Activated CD4-positive, alpha-beta T cell treated with anti-CD3 and anti-CD28 coated beads for 4 hours (primary cell): ENCODE data around the gene MELK.

ENCODE experiments used
- DNase-seq, 2 donors: peaks; one replicate each; pipeline ENCODE4 v3.0.0-alpha.2; 2020

Gene MELK

GRCh38 chr9:36584620-36585460 lies 12.1 kb downstream of the MELK start:
- no peak for DNase-seq

GRCh38 chr9:36590231-36590630 lies 17.5 kb downstream of the MELK start:
- DNase-seq = no peak

- no peak for DNase-seq
These were observed 20.3 kb downstream of the MELK start for GRCh38 chr9:36592801-36593583.

GRCh38 chr9:36594213-36594612 lies 21.5 kb downstream of the MELK start:
- DNase-seq = no peak

- no peak for DNase-seq
These were observed 24.9 kb downstream of the MELK start for GRCh38 chr9:36597412-36598178.

- no peak for DNase-seq
These were observed 25.6 kb downstream of the MELK start for GRCh38 chr9:36598273-36598672.

- DNase-seq = no peak
These were observed 30.3 kb downstream of the MELK start for GRCh38 chr9:36603006-36603405.

GRCh38 chr9:36609306-36609705 lies 36.6 kb downstream of the MELK start:
- no peak for DNase-seq

GRCh38 chr9:36622121-36622520 lies 49.4 kb downstream of the MELK start:
- no peak for DNase-seq

GRCh38 chr9:36623280-36623679 lies 50.6 kb downstream of the MELK start:
- DNase-seq = no peak

- no peak for DNase-seq
These were observed 52.4 kb downstream of the MELK start for GRCh38 chr9:36625006-36625615.

- DNase-seq = no peak
These were observed 60.2 kb downstream of the MELK start for GRCh38 chr9:36632892-36633291.

GRCh38 chr9:36637491-36638270 lies 65.0 kb downstream of the MELK start:
- no peak for DNase-seq

GRCh38 chr9:36640771-36641381 lies 68.2 kb downstream of the MELK start:
- no peak for DNase-seq

GRCh38 chr9:36642817-36643216 lies 70.1 kb downstream of the MELK start:
- no peak for DNase-seq

GRCh38 chr9:36656842-36657241 lies 84.1 kb downstream of the MELK start:
- DNase-seq = no peak

GRCh38 chr9:36659500-36659899 lies 86.8 kb downstream of the MELK start:
- no peak for DNase-seq

GRCh38 chr9:36664806-36665205 lies 92.1 kb downstream of the MELK start:
- no peak for DNase-seq

- no peak for DNase-seq
These were observed 92.7 kb downstream of the MELK start for GRCh38 chr9:36665387-36665786.

- no peak for DNase-seq
These were observed 93.3 kb downstream of the MELK start for GRCh38 chr9:36665921-36666431.

GRCh38 chr9:36671561-36671960 lies 98.9 kb downstream of the MELK start:
- DNase-seq = no peak
